Prostate gland (tissue), 2 donors: ENCODE data around the gene LDLRAD4.

Source experiments
- CTCF ChIP-seq, 4 experiments: fragments of 200-600 bp in 2 of 4; fragments of 450-650 bp in 2 of 4; sonication (generic) in 2 of 4; IDR thresholded peaks; 1 replicate in 3 of 4; 2 replicates in 1 of 4; pipeline ENCODE4 v1.5.1; 2016 to 2019; ENCODE audit warnings: antibody characterized with exemption in 4 of 4, mild to moderate bottlenecking in 2 of 4, moderate library complexity in 2 of 4
- POLR2A ChIP-seq: fragments of 450-650 bp; IDR thresholded peaks from one replicate; pipeline ENCODE4 v1.6.1; 2016; ENCODE audit warnings: antibody characterized with exemption, mild to moderate bottlenecking
- POLR2AphosphoS5 ChIP-seq: sonication (generic); formaldehyde crosslinking; IDR thresholded peaks from one replicate; pipeline ENCODE4 v1.6.1; 2017; ENCODE audit warnings: antibody characterized with exemption

- TF ChIP-seq CTCF (IDR thresholded peaks at IDR 0.05), result no peak
- no peak for TF ChIP-seq POLR2AphosphoS5
- no peak for TF ChIP-seq POLR2A
Measured at GRCh38 chr18:13527730-13528129, 309.2 kb downstream of the LDLRAD4 start.
